Kidney tubule cell (primary cell): Measurements from ENCODE around the gene PRKCA.
A peak's percentile ranks its signal among the peaks of the same experiment; 100 is the strongest.
"Not testable (repeated sequence)": the region's sequence is repeated elsewhere in the genome, so short reads cannot be mapped to it uniquely, and the experiment has no call there.

Experiments used
- DNase-seq: peaks from one replicate; pipeline ENCODE4 v3.0.0-alpha.2; 2018; ENCODE audit warnings: low spot score

Gene PRKCA

GRCh38 chr17:66466106-66466820 lies 163.8 kb downstream of the PRKCA start:
- DNase-seq = no peak

- DNase-seq = peak; percentile 98
Observed at GRCh38 chr17:66466840-66467367, 164.5 kb downstream of the PRKCA start.

- DNase-seq = no peak
Observed at GRCh38 chr17:66467766-66468165, 165.4 kb downstream of the PRKCA start.

GRCh38 chr17:66468241-66469087 lies 166.1 kb downstream of the PRKCA start:
- peak; percentile 67 for DNase-seq

- DNase-seq = peak; percentile 15
Observed at GRCh38 chr17:66469088-66469442, 166.7 kb downstream of the PRKCA start.

GRCh38 chr17:66469461-66469860 lies 167.0 kb downstream of the PRKCA start:
- DNase-seq = no peak

GRCh38 chr17:66469890-66470289 lies 167.5 kb downstream of the PRKCA start:
- DNase-seq = peak; percentile 71

- no peak for DNase-seq
Observed at GRCh38 chr17:66472123-66472522, 169.7 kb downstream of the PRKCA start.

- DNase-seq = no peak
Observed at GRCh38 chr17:66474258-66474657, 171.8 kb downstream of the PRKCA start.

- DNase-seq = no peak
Observed at GRCh38 chr17:66474806-66475497, 172.5 kb downstream of the PRKCA start.

- no peak for DNase-seq
Observed at GRCh38 chr17:66476014-66476413, 173.6 kb downstream of the PRKCA start.

- no peak for DNase-seq
Observed at GRCh38 chr17:66477615-66478283, 175.3 kb downstream of the PRKCA start.

- DNase-seq = not testable (repeated sequence)
Observed at GRCh38 chr17:66479230-66479889, 176.9 kb downstream of the PRKCA start.

GRCh38 chr17:66480243-66480642 lies 177.8 kb downstream of the PRKCA start:
- no peak for DNase-seq

GRCh38 chr17:66480802-66481201 lies 178.4 kb downstream of the PRKCA start:
- no peak for DNase-seq

GRCh38 chr17:66481271-66481670 lies 178.9 kb downstream of the PRKCA start:
- DNase-seq = no peak

GRCh38 chr17:66483906-66484305 lies 181.5 kb downstream of the PRKCA start:
- DNase-seq = peak; percentile 43

GRCh38 chr17:66485309-66485947 lies 183.0 kb downstream of the PRKCA start:
- DNase-seq = no peak

- no peak for DNase-seq
Observed at GRCh38 chr17:66487121-66487520, 184.7 kb downstream of the PRKCA start.

- no peak for DNase-seq
Observed at GRCh38 chr17:66487981-66488468, 185.6 kb downstream of the PRKCA start.

GRCh38 chr17:66488864-66489263 lies 186.5 kb downstream of the PRKCA start:
- DNase-seq = no peak
